CD4-positive, alpha-beta T cell treated with Interleukin-6 at 100 ng/mL for 8 hours (primary cell): ENCODE data around the gene FAM131B.

ENCODE experiments used
- DNase-seq: peaks from one replicate; pipeline ENCODE4 v3.0.0-alpha.2; 2020; ENCODE audit warnings: mixed read lengths, low spot score

The FAM131B gene

GRCh38 chr7:143382126-143382790, 19.7 kb upstream of the FAM131B start:
- DNase-seq: no peak

- no peak for DNase-seq
These were observed 19.1 kb upstream of the FAM131B start for GRCh38 chr7:143381427-143382125.

- DNase-seq: peak; percentile 86
These were observed 18.3 kb upstream of the FAM131B start, which contains the start of gene ZYX for GRCh38 chr7:143380646-143381426. Gene ZYX (plus strand): TSS chr7:143381345. CDS start chr7:143381572, 227 bp downstream.

GRCh38 chr7:143380260-143380645, 17.7 kb upstream of the FAM131B start:
- peak; percentile 87 for DNase-seq

GRCh38 chr7:143379611-143380259, 17.2 kb upstream of the FAM131B start:
- DNase-seq: no peak

- no peak for DNase-seq
These were observed 13.9 kb upstream of the FAM131B start for GRCh38 chr7:143376396-143376795.

- DNase-seq: peak; percentile 64
These were observed 13.0 kb upstream of the FAM131B start for GRCh38 chr7:143375298-143376034.

GRCh38 chr7:143374561-143374960, 12.0 kb upstream of the FAM131B start:
- no peak for DNase-seq

- no peak for DNase-seq
These were observed 10.8 kb upstream of the FAM131B start for GRCh38 chr7:143373255-143373794.

GRCh38 chr7:143372070-143372469, 9.6 kb upstream of the FAM131B start:
- DNase-seq: peak; percentile 73

- no peak for DNase-seq
These were observed 7.5 kb upstream of the FAM131B start for GRCh38 chr7:143369678-143370651.

GRCh38 chr7:143368387-143368786, 5.9 kb upstream of the FAM131B start:
- DNase-seq: no peak

GRCh38 chr7:143367972-143368371, 5.5 kb upstream of the FAM131B start:
- DNase-seq: no peak

GRCh38 chr7:143363016-143363937, 764 bp upstream of the FAM131B start:
- DNase-seq: no peak

- no peak for DNase-seq
These were observed 872 bp downstream of the FAM131B start for GRCh38 chr7:143361552-143362130.

GRCh38 chr7:143360788-143361551, 1.5 kb downstream of the FAM131B start:
- DNase-seq: no peak

GRCh38 chr7:143359771-143360353, 2.7 kb downstream of the FAM131B start:
- no peak for DNase-seq
